ENCODE data around the gene TRPM3. TPM values are rescaled to one million over a fixed set of nuclear protein-coding genes. Genes with fewer than 3 reads are reported as not detected.
"Not testable (repeated sequence)": the region's sequence is repeated elsewhere in the genome, so short reads cannot be mapped to it uniquely, and the experiment has no call there.

Gene TRPM3
- total RNA-seq, 1 experiment from 2014 or later: not detected

- no peaks in the 10 kb centered on the region for H3K27me3 ChIP-seq (replicated peaks; ENCODE audit: control insufficient read depth, insufficient read depth, low read length)
- no peaks in the 10 kb centered on the region for H3K36me3 Mint-ChIP-seq (ENCODE audit: insufficient read depth, unreplicated experiment)
- H3K9me3 ChIP-seq: no peaks in the 10 kb centered on the region
- H3K4me3 Mint-ChIP-seq (ENCODE audit: unreplicated experiment): no peak overlapping the region
- H3K9me3 Mint-ChIP-seq (ENCODE audit: unreplicated experiment): no peaks in the 10 kb centered on the region
- H3K4me1 Mint-ChIP-seq (ENCODE audit: low read depth, unreplicated experiment): no peaks in the 10 kb centered on the region
- no peak for DNase-seq
- CTCF ChIA-PET: no interaction called here
- no TSS peak for BruUV-seq (replicated peaks)
- no peaks in the 10 kb centered on the region for H3K36me3 ChIP-seq (ENCODE audit: control insufficient read depth, insufficient read depth, low read length)
- intact Hi-C loops (cut with micrococcal nuclease; ENCODE audit: unreplicated experiment): no loop called here
- H3K4me3 ChIP-seq (ENCODE audit: low read depth, low read length): no peak overlapping the region
- TF ChIP-seq CTCF (IDR thresholded peaks at IDR 0.05; ENCODE audit: insufficient read depth in 1 of 2, low read depth in 1 of 2, low read length in 1 of 2, severe bottlenecking in 1 of 2, unreplicated experiment in 1 of 2): no peak
- POLR2A ChIA-PET: no interaction called here
- H3K4me1 ChIP-seq: no peaks in the 10 kb centered on the region
- peaks cover 2% of the 10 kb centered on the region for H3K27me3 Mint-ChIP-seq (ENCODE audit: insufficient read depth, unreplicated experiment)
- H3K27ac Mint-ChIP-seq (ENCODE audit: unreplicated experiment): no peak overlapping the region
Measured at GRCh38 chr9:70975821-70976220, 145.6 kb downstream of the TRPM3 start.

GRCh38 chr9:70971723-70972122, 149.7 kb downstream of the TRPM3 start:
- no peak for TF ChIP-seq CTCF (IDR thresholded peaks at IDR 0.05; ENCODE audit: insufficient read depth in 1 of 2, low read depth in 1 of 2, low read length in 1 of 2, severe bottlenecking in 1 of 2, unreplicated experiment in 1 of 2)

GRCh38 chr9:70966380-70966779, 155.0 kb downstream of the TRPM3 start:
- H3K36me3 ChIP-seq (ENCODE audit: control insufficient read depth, insufficient read depth, low read length); CTCF ChIA-PET; H3K36me3 Mint-ChIP-seq (ENCODE audit: insufficient read depth, unreplicated experiment); H3K27me3 Mint-ChIP-seq (ENCODE audit: insufficient read depth, unreplicated experiment); H3K4me3 Mint-ChIP-seq (ENCODE audit: unreplicated experiment); H3K4me1 Mint-ChIP-seq (ENCODE audit: low read depth, unreplicated experiment); intact Hi-C loops (cut with micrococcal nuclease; ENCODE audit: unreplicated experiment); H3K9me3 Mint-ChIP-seq (ENCODE audit: unreplicated experiment); POLR2A ChIA-PET; H3K27ac Mint-ChIP-seq (ENCODE audit: unreplicated experiment); H3K9me3 ChIP-seq; H3K4me3 ChIP-seq (ENCODE audit: low read depth, low read length); DNase-seq; BruUV-seq (replicated peaks); H3K27me3 ChIP-seq (replicated peaks; ENCODE audit: control insufficient read depth, insufficient read depth, low read length); H3K4me1 ChIP-seq: not testable (repeated sequence)

More at GRCh38 chr9:70971723-70972122, 149.7 kb downstream of the TRPM3 start:
- BruUV-seq (replicated peaks): no TSS peak
- Histone ChIP-seq H3K4me3 (ENCODE audit: low read depth, low read length) (no peak overlapping the region), H3K9me3 (no peaks in the 10 kb centered on the region), H3K27me3 (replicated peaks; ENCODE audit: control insufficient read depth, insufficient read depth, low read length) (no peaks in the 10 kb centered on the region), H3K36me3 (ENCODE audit: control insufficient read depth, insufficient read depth, low read length) (no peaks in the 10 kb centered on the region), H3K4me1 (no peaks in the 10 kb centered on the region)
- Mint-ChIP-seq H3K36me3 (ENCODE audit: insufficient read depth, unreplicated experiment) (no peaks in the 10 kb centered on the region), H3K4me1 (ENCODE audit: low read depth, unreplicated experiment) (no peaks in the 10 kb centered on the region), H3K4me3 (ENCODE audit: unreplicated experiment) (no peak overlapping the region), H3K27ac (ENCODE audit: unreplicated experiment) (no peak overlapping the region), H3K9me3 (ENCODE audit: unreplicated experiment) (no peaks in the 10 kb centered on the region), H3K27me3 (ENCODE audit: insufficient read depth, unreplicated experiment) (no peaks in the 10 kb centered on the region)
- intact Hi-C loops (cut with micrococcal nuclease; ENCODE audit: unreplicated experiment): no loop called here
- DNase-seq: no peak
- ChIA-PET CTCF (no interaction called here), POLR2A (no interaction called here)

- Histone ChIP-seq H3K9me3 (no peaks in the 10 kb centered on the region), H3K4me3 (ENCODE audit: low read depth, low read length) (no peak overlapping the region), H3K27me3 (replicated peaks; ENCODE audit: control insufficient read depth, insufficient read depth, low read length) (no peaks in the 10 kb centered on the region), H3K4me1 (no peaks in the 10 kb centered on the region), H3K36me3 (ENCODE audit: control insufficient read depth, insufficient read depth, low read length) (no peaks in the 10 kb centered on the region)
- no TSS peak for BruUV-seq (replicated peaks)
- no peak overlapping the region for H3K4me3 Mint-ChIP-seq (ENCODE audit: unreplicated experiment)
- no peak for TF ChIP-seq CTCF (IDR thresholded peaks at IDR 0.05; ENCODE audit: insufficient read depth in 1 of 2, low read depth in 1 of 2, low read length in 1 of 2, severe bottlenecking in 1 of 2, unreplicated experiment in 1 of 2)
- H3K9me3 Mint-ChIP-seq (ENCODE audit: unreplicated experiment): no peaks in the 10 kb centered on the region
- H3K27me3 Mint-ChIP-seq (ENCODE audit: insufficient read depth, unreplicated experiment): no peaks in the 10 kb centered on the region
- ChIA-PET CTCF (no interaction called here), POLR2A (no interaction called here)
- no peak overlapping the region for H3K27ac Mint-ChIP-seq (ENCODE audit: unreplicated experiment)
- H3K4me1 Mint-ChIP-seq (ENCODE audit: low read depth, unreplicated experiment): no peaks in the 10 kb centered on the region
- H3K36me3 Mint-ChIP-seq (ENCODE audit: insufficient read depth, unreplicated experiment): no peaks in the 10 kb centered on the region
- no peak for DNase-seq
- intact Hi-C loops (cut with micrococcal nuclease; ENCODE audit: unreplicated experiment): no loop called here
Measured at GRCh38 chr9:70964861-70965260, 156.6 kb downstream of the TRPM3 start.
